ENCODE results near the gene GPR156. TPM values are rescaled to one million over a fixed set of nuclear protein-coding genes. Genes with fewer than 3 reads are reported as not detected.

The GPR156 gene
- total RNA-seq, 3 donors from 2014 or later: 0.33 to 0.88 (median 0.64) TPM

- TF ChIP-seq POLR2A (IDR thresholded peaks at IDR 0.05): no peak
- TF ChIP-seq, protein P1, sequence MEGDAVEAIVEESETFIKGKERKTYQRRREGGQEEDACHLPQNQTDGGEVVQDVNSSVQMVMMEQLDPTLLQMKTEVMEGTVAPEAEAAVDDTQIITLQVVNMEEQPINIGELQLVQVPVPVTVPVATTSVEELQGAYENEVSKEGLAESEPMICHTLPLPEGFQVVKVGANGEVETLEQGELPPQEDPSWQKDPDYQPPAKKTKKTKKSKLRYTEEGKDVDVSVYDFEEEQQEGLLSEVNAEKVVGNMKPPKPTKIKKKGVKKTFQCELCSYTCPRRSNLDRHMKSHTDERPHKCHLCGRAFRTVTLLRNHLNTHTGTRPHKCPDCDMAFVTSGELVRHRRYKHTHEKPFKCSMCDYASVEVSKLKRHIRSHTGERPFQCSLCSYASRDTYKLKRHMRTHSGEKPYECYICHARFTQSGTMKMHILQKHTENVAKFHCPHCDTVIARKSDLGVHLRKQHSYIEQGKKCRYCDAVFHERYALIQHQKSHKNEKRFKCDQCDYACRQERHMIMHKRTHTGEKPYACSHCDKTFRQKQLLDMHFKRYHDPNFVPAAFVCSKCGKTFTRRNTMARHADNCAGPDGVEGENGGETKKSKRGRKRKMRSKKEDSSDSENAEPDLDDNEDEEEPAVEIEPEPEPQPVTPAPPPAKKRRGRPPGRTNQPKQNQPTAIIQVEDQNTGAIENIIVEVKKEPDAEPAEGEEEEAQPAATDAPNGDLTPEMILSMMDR (IDR thresholded peaks at IDR 0.05): no peak
- no peak for TF ChIP-seq POLR2AphosphoS5 (IDR thresholded peaks at IDR 0.05)
- no peak for DNase-seq (ENCODE audit: low spot score in 2 of 2)
- no peak overlapping the region for H3K27ac ChIP-seq
- no peak overlapping the region for H3K4me3 ChIP-seq
- no peaks in the 10 kb centered on the region for H3K36me3 ChIP-seq
- no peaks in the 10 kb centered on the region for H3K9me3 ChIP-seq
- no peaks in the 10 kb centered on the region for H3K27me3 ChIP-seq
- no peaks in the 10 kb centered on the region for H3K4me1 ChIP-seq
- intact Hi-C loops (cut with DNase I; ENCODE audit: low total_unique reads): no loop called here
These were observed 9.4 kb downstream of the GPR156 start for GRCh38 chr3:120275618-120276017.

- no peak overlapping the region for H3K27ac ChIP-seq
These were observed 10.3 kb downstream of the GPR156 start for GRCh38 chr3:120274739-120275167.

DNA sequence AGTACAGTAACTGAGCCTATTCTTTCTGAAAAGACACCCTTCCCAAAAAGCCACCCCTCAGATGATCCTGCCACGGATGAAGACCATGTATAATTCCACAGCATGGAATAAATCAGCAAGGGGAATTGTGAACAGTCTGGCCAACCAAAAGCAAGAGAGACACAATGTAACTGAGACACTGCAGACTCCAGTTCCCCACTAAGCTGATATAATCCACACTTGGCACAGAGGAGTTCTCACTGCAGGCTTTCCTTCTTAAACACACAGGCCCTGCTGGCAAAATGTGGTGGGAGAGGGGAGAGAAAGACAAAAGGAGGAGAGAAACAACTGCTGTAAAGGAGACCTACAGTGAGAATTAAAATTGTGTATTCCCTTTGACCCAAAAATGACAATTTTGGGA lies 12.7 kb downstream of the GPR156 start:
- Histone ChIP-seq H3K4me1 (no peaks in the 10 kb centered on the region), H3K27me3 (no peaks in the 10 kb centered on the region), H3K4me3 (no peak overlapping the region), H3K9me3 (no peaks in the 10 kb centered on the region), H3K27ac (no peak overlapping the region), H3K36me3 (no peaks in the 10 kb centered on the region)
- TF ChIP-seq POLR2AphosphoS5 (IDR thresholded peaks at IDR 0.05) (no peak), POLR2A (IDR thresholded peaks at IDR 0.05) (no peak)
- TF ChIP-seq, protein P1 (IDR thresholded peaks at IDR 0.05): no peak
- intact Hi-C loops (cut with DNase I; ENCODE audit: low total_unique reads): no loop called here
- DNase-seq (ENCODE audit: low spot score in 2 of 2): no peak

More at GRCh38 chr3:120274739-120275167, 10.3 kb downstream of the GPR156 start:
- no peak overlapping the region for H3K4me3 ChIP-seq
- DNase-seq (ENCODE audit: low spot score in 2 of 2): no peak
- no peaks in the 10 kb centered on the region for H3K36me3 ChIP-seq
- H3K4me1 ChIP-seq: no peaks in the 10 kb centered on the region
- intact Hi-C loops (cut with DNase I; ENCODE audit: low total_unique reads): no loop called here
- TF ChIP-seq, protein P1 (IDR thresholded peaks at IDR 0.05): no peak
- TF ChIP-seq POLR2A (IDR thresholded peaks at IDR 0.05) (no peak), POLR2AphosphoS5 (IDR thresholded peaks at IDR 0.05) (no peak)
- no peaks in the 10 kb centered on the region for H3K9me3 ChIP-seq
- no peaks in the 10 kb centered on the region for H3K27me3 ChIP-seq

- Histone ChIP-seq H3K27me3 (no peaks in the 10 kb centered on the region), H3K27ac (no peak overlapping the region), H3K4me1 (no peaks in the 10 kb centered on the region), H3K36me3 (no peaks in the 10 kb centered on the region), H3K9me3 (no peaks in the 10 kb centered on the region), H3K4me3 (no peak overlapping the region)
- no peak for DNase-seq (ENCODE audit: low spot score in 2 of 2)
- TF ChIP-seq POLR2A (IDR thresholded peaks at IDR 0.05): no peak
- intact Hi-C loops (cut with DNase I; ENCODE audit: low total_unique reads): no loop called here
These were observed 19.0 kb downstream of the GPR156 start for GRCh38 chr3:120265989-120266388.

DNA sequence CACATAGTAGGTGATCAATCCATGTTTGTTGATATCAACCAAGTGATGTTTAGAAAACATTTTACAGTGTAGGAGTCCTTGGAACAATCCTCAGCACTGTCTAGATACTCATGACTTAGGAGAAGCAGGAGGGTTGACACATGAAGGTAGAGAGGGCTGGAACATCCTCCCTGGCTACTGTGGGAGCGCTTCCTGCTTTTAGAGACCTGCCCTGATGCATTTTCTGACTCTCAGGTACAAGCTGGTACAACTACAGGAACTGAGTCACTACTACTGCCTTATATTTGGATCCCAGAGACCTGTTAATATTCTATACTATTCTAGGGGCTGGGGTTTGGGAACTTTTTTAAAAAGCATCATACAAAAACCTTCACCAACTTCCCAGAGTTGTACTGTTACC lies 20.1 kb downstream of the GPR156 start:
- H3K4me3 ChIP-seq: no peak overlapping the region
- TF ChIP-seq POLR2A (IDR thresholded peaks at IDR 0.05) (no peak), POLR2AphosphoS5 (IDR thresholded peaks at IDR 0.05) (no peak)
- TF ChIP-seq, protein P1 (IDR thresholded peaks at IDR 0.05): no peak

DNA sequence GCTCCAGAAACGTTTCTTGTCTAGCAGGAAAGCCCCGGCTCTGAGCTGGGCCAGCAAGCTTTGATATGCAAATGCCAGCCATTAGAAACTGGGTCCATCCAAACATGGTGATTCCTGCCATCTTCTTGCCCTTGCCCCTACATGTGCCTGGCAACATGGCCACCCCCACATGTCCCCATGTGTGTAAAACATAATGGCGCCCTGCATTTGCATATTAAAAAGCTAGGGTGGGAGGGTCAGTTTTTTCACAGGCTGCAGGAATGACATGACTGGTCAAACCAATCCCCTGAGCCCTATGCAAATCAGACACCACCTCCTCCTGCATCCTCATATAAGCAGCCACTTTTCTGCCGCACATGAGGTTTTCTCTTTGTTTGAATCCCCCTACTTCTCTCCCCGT lies 21.2 kb downstream of the GPR156 start:
- H3K36me3 ChIP-seq: no peaks in the 10 kb centered on the region
- H3K27ac ChIP-seq: no peak overlapping the region
- no peaks in the 10 kb centered on the region for H3K4me1 ChIP-seq
- H3K4me3 ChIP-seq: no peak overlapping the region
- no peaks in the 10 kb centered on the region for H3K27me3 ChIP-seq
- TF ChIP-seq POLR2A (IDR thresholded peaks at IDR 0.05) (no peak), POLR2AphosphoS5 (IDR thresholded peaks at IDR 0.05) (no peak)
- TF ChIP-seq, protein P1 (IDR thresholded peaks at IDR 0.05): no peak
- DNase-seq (ENCODE audit: low spot score in 2 of 2): no peak
- intact Hi-C loops (cut with DNase I; ENCODE audit: low total_unique reads): no loop called here
- H3K9me3 ChIP-seq: no peaks in the 10 kb centered on the region

More for the DNA sequence above, 20.1 kb downstream of the GPR156 start:
- DNase-seq (ENCODE audit: low spot score in 2 of 2): no peak
- intact Hi-C loops (cut with DNase I; ENCODE audit: low total_unique reads): no loop called here
- no peak overlapping the region for H3K27ac ChIP-seq
- no peaks in the 10 kb centered on the region for H3K4me1 ChIP-seq
- no peaks in the 10 kb centered on the region for H3K36me3 ChIP-seq
- H3K27me3 ChIP-seq: no peaks in the 10 kb centered on the region
- no peaks in the 10 kb centered on the region for H3K9me3 ChIP-seq

Data from breast epithelium (tissue), 4 donors.